ENCODE results near the gene DNER.

- TF ChIP-seq YY1 (IDR thresholded peaks at IDR 0.05; ENCODE audit: low read depth) (no peak), CTCF (IDR thresholded peaks at IDR 0.05) (no peak), USF1 (IDR thresholded peaks at IDR 0.05; ENCODE audit: borderline replicate concordance, low read depth) (no peak)
- TF ChIP-seq, protein P1, sequence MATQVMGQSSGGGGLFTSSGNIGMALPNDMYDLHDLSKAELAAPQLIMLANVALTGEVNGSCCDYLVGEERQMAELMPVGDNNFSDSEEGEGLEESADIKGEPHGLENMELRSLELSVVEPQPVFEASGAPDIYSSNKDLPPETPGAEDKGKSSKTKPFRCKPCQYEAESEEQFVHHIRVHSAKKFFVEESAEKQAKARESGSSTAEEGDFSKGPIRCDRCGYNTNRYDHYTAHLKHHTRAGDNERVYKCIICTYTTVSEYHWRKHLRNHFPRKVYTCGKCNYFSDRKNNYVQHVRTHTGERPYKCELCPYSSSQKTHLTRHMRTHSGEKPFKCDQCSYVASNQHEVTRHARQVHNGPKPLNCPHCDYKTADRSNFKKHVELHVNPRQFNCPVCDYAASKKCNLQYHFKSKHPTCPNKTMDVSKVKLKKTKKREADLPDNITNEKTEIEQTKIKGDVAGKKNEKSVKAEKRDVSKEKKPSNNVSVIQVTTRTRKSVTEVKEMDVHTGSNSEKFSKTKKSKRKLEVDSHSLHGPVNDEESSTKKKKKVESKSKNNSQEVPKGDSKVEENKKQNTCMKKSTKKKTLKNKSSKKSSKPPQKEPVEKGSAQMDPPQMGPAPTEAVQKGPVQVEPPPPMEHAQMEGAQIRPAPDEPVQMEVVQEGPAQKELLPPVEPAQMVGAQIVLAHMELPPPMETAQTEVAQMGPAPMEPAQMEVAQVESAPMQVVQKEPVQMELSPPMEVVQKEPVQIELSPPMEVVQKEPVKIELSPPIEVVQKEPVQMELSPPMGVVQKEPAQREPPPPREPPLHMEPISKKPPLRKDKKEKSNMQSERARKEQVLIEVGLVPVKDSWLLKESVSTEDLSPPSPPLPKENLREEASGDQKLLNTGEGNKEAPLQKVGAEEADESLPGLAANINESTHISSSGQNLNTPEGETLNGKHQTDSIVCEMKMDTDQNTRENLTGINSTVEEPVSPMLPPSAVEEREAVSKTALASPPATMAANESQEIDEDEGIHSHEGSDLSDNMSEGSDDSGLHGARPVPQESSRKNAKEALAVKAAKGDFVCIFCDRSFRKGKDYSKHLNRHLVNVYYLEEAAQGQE (IDR thresholded peaks at IDR 0.05; ENCODE audit: low read depth, low read length): no peak
Measured at GRCh38 chr2:229445019-229445418, 269.3 kb downstream of the DNER start.
